Natural killer cell (primary cell): ENCODE data around the gene B4GALT1. TPM values are rescaled to one million over a fixed set of nuclear protein-coding genes. Genes with fewer than 3 reads are reported as not detected.
A peak's percentile ranks its signal among the peaks of the same experiment; 100 is the strongest.

Experiments used
- ATAC-seq, 3 donors: fragments of 150-1000 bp in 2 of 3; fragments of 200-7000 bp in 1 of 3; cut with Tn5 transposase; 1 replicate in 1 of 3; 2 replicates in 2 of 3; pipeline ENCODE4 v1.10.0; 2021; ENCODE audit warnings: mild to moderate bottlenecking in 2 of 3, moderate library complexity in 2 of 3
- DNase-seq, 2 donors: peaks; one replicate each; pipeline versions ENCODE4 v3.0.0 to v3.0.0-alpha.2; 2013 to 2021; ENCODE audit warnings: mixed read lengths in 1 of 2
- H3K27ac ChIP-seq: one replicate; pipeline ENCODE4 v1.5.1; 2013; ENCODE audit warnings: mild to moderate bottlenecking, low read length
- H3K27me3 ChIP-seq: one replicate; pipeline ENCODE4 v1.6.1; 2013; ENCODE audit warnings: low read length; ENCODE audit not compliant: control insufficient read depth, insufficient read depth
- H3K36me3 ChIP-seq: one replicate; pipeline ENCODE4 v1.6.1; 2013; ENCODE audit warnings: low read length; ENCODE audit not compliant: control insufficient read depth, insufficient read depth
- H3K4me1 ChIP-seq: one replicate; pipeline ENCODE4 v1.6.1; 2013; ENCODE audit warnings: low read length; ENCODE audit not compliant: control insufficient read depth, insufficient read depth
- H3K4me3 ChIP-seq: one replicate; pipeline ENCODE4 v1.5.1; 2013; ENCODE audit warnings: low read length
- H3K9me3 ChIP-seq: one replicate; pipeline ENCODE4 v1.6.1; 2013; ENCODE audit warnings: low read length; ENCODE audit not compliant: control insufficient read depth, insufficient read depth
- H3K27ac Mint-ChIP-seq, 2 donors: one replicate each; pipeline ENCODE4 v1.8.0; 2022; ENCODE audit warnings: mild to moderate bottlenecking in 2 of 2, mixed read lengths in 2 of 2, moderate library complexity in 1 of 2
- H3K27me3 Mint-ChIP-seq, 2 donors: one replicate each; pipeline ENCODE4 v1.8.0; 2022; ENCODE audit warnings: low read depth in 2 of 2, mixed read lengths in 2 of 2
- H3K36me3 Mint-ChIP-seq: one replicate; pipeline ENCODE4 v1.8.0; 2022; ENCODE audit warnings: mixed read lengths
- H3K4me1 Mint-ChIP-seq, 2 donors: one replicate each; pipeline ENCODE4 v1.8.0; 2022; ENCODE audit warnings: mixed read lengths in 2 of 2
- H3K4me3 Mint-ChIP-seq: one replicate; pipeline ENCODE4 v1.8.0; 2022; ENCODE audit warnings: mild to moderate bottlenecking, moderate library complexity, mixed read lengths
- H3K9me3 Mint-ChIP-seq, 2 donors: one replicate each; pipeline ENCODE4 v1.8.0; 2022; ENCODE audit warnings: mixed read lengths in 2 of 2
- CTCF ChIP-seq: fragments of 200-600 bp; IDR thresholded peaks from one replicate; pipeline ENCODE4 v1.8.0; 2022; ENCODE audit warnings: antibody characterized with exemption
- WGBS: methylation state at CpG from one replicate; pipeline ENCODE4 v1.1.7; 2013; ENCODE audit warnings: missing lambda C conversion rate; ENCODE audit not compliant: insufficient coverage; 5-methylcytosine and 5-hydroxymethylcytosine counted together
- intact Hi-C: fragments of 100-400 bp; cut with micrococcal nuclease; formaldehyde crosslinking; loops from one replicate; pipeline ENCODE4 v1.14.2; 2022
- total RNA-seq, 4 donors: library from RNA; stranded (reverse); fragments of 120-200 nt in 1 of 4; gene quantifications; one replicate each; pipeline versions ENCODE4 v1.2.3 to v1.2.4, GENCODE V29; 2013 to 2022

B4GALT1 gene
- total RNA-seq, 3 donors from 2014 or later (not counting 1 experiment from before 2014, with no cell fraction given): 122 to 143 (median 128) TPM

GRCh38 chr9:33135031-33135461 lies 32.1 kb downstream of the B4GALT1 start:
- Mint-ChIP-seq H3K9me3 (no peaks in the 10 kb centered on the region), H3K27ac (peak overlapping the region; percentile 89 to 98), H3K27me3 (no peaks in the 10 kb centered on the region), H3K4me1 (peaks cover 79 to 89% of the 10 kb centered on the region in 2 donors), H3K36me3 (peaks cover 18% of the 10 kb centered on the region), H3K4me3 (peak overlapping the region; percentile 65)
- Histone ChIP-seq H3K27me3 (no peaks in the 10 kb centered on the region), H3K36me3 (peaks cover 39% of the 10 kb centered on the region), H3K4me1 (peaks cover 87% of the 10 kb centered on the region), H3K9me3 (no peaks in the 10 kb centered on the region), H3K4me3 (no peak overlapping the region), H3K27ac (peak overlapping the region; percentile 87)
- intact Hi-C loops: no loop called here
- ATAC-seq: no peak
- 93% methylated on average over 8 of the region's 8 CpGs for WGBS
- no peak for DNase-seq
- TF ChIP-seq CTCF: no peak

- H3K4me1 Mint-ChIP-seq: peaks cover 79 to 89% of the 10 kb centered on the region in 2 donors
- H3K27me3 ChIP-seq: no peaks in the 10 kb centered on the region
- no peak overlapping the region for H3K27ac ChIP-seq
- H3K36me3 ChIP-seq: peaks cover 51% of the 10 kb centered on the region
- DNase-seq (no peak), ATAC-seq (no peak)
- no peaks in the 10 kb centered on the region for H3K9me3 Mint-ChIP-seq
- no peak for TF ChIP-seq CTCF
- intact Hi-C loops: no loop called here
- H3K4me1 ChIP-seq: peaks cover 87% of the 10 kb centered on the region
- H3K9me3 ChIP-seq: no peaks in the 10 kb centered on the region
- WGBS: 94% methylated on average over 7 of the region's 7 CpGs
- peaks cover 18% of the 10 kb centered on the region for H3K36me3 Mint-ChIP-seq
- no peak overlapping the region for H3K4me3 ChIP-seq
- H3K4me3 Mint-ChIP-seq: no peak overlapping the region
- no peaks in the 10 kb centered on the region for H3K27me3 Mint-ChIP-seq
- peak overlapping the region; percentile 13 to 98 for H3K27ac Mint-ChIP-seq
Measured at GRCh38 chr9:33133186-33133585, 34.0 kb downstream of the B4GALT1 start.

- peak overlapping the region; percentile 82 for H3K27ac ChIP-seq
- peak overlapping the region; percentile 97 to 98 for H3K27ac Mint-ChIP-seq
- peaks cover 78 to 89% of the 10 kb centered on the region in 2 donors for H3K4me1 Mint-ChIP-seq
Measured at GRCh38 chr9:33131790-33132772, 35.1 kb downstream of the B4GALT1 start.

More at GRCh38 chr9:33131790-33132772, 35.1 kb downstream of the B4GALT1 start:
- Histone ChIP-seq H3K4me1 (peaks cover 76% of the 10 kb centered on the region), H3K4me3 (no peak overlapping the region), H3K27me3 (no peaks in the 10 kb centered on the region), H3K36me3 (peaks cover 62% of the 10 kb centered on the region), H3K9me3 (no peaks in the 10 kb centered on the region)
- Mint-ChIP-seq H3K4me3 (peak overlapping the region; percentile 62), H3K27me3 (no peaks in the 10 kb centered on the region), H3K36me3 (peaks cover 28% of the 10 kb centered on the region), H3K9me3 (no peaks in the 10 kb centered on the region)
- DNase-seq (no peak), ATAC-seq (no peak)
- intact Hi-C loops: no loop called here
- 91% methylated on average over 10 of the region's 10 CpGs for WGBS
- no peak for TF ChIP-seq CTCF
